MM.1S (cell line): ENCODE measurements around the gene TBC1D5.

Experiments used
- CTCF ChIP-seq: fragments of 300-600 bp; sonication (generic); IDR thresholded peaks from 2 replicates; pipeline ENCODE4 v1.5.1; 2016; ENCODE audit warnings: antibody characterized with exemption, low read length, mixed read lengths
- EZH2 ChIP-seq: fragments of 300-600 bp; sonication (generic); optimal IDR thresholded peaks from 2 replicates; pipeline ENCODE3; 2017; ENCODE audit warnings: low read depth, mild to moderate bottlenecking, antibody characterized with exemption, low read length, mixed read lengths
- EZH2phosphoT487 ChIP-seq: fragments of 300-600 bp; sonication (generic); IDR thresholded peaks from 2 replicates; pipeline ENCODE4 v1.6.1; 2018; ENCODE audit warnings: antibody characterized with exemption, low read length

GRCh38 chr3:17749705-17750293, 7.4 kb upstream of the TBC1D5 start:
- TF ChIP-seq CTCF (no peak), EZH2 (no peak), EZH2phosphoT487 (no peak)
